HG03439 (cell line): ENCODE measurements around the gene PSG3.
"Not testable (repeated sequence)": the region's sequence is repeated elsewhere in the genome, so short reads cannot be mapped to it uniquely, and the experiment has no call there.

Source experiments
- ATAC-seq: cut with Tn5 transposase; IDR thresholded peaks from one replicate; pipeline ENCODE4 v1.9.1; 2021; ENCODE audit warnings: mild to moderate bottlenecking, moderate library complexity; ENCODE audit not compliant: unreplicated experiment

PSG3 gene

DNA sequence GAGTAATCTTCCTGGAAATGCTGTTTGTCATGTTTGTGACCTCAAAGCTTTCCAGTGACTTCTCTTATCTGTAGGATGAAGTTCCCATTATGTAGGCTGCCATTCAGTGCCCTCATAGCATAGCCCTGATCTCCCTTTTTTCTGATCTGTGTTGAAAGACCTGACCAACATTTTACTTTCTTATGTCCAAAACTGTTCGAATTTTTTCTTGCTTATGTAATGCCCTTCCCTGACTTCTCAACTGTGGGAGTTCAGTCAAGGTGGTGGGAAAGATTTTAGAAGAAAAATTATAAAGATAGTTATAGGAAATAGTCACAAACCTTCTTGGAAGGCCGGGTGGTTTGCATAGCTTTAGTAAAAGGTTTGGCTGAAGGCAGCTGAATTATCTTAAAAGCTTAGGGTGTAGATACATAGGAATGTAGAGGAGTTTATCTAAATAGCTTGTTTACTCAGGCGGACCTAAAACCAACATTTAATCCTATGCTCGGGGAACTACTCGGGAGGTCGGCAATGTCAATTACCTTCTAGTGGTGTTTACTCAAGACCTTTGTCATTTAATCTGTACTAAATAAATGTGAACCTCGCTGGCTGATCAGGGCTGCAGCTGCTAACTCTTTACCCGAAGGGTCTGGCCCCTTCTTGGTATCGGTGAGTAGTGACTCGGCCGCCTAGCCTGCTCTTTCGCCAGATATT, 44.3 kb downstream of the PSG3 start:
- no peak for ATAC-seq

DNA sequence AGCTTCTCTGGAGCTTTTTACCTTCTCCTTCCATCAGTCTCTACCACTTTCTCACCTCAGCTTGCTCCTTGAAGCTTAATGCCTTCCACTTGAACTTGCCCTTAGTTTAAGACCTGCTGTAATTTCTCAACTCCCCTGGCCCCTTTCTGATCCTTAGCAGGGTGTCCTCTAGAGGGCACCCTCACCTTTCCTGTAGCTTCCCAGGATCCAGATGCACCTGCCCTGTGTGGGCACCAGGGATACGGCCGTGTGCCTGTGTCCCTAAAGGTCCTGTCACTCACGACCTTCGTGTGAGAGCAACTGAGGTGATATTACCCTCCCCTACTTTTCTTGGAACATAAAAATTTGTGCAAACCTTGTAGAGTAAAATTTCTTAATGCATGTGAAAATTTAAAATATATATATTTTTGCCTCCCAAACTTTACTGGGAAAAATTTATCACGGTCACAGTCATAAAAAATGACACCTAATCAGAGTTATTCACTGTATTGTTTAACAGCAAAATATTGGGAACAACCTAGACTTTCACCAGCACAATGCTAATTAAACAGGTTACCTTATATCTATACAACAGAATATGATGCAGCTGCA, 46.4 kb downstream of the PSG3 start:
- no peak for ATAC-seq

DNA sequence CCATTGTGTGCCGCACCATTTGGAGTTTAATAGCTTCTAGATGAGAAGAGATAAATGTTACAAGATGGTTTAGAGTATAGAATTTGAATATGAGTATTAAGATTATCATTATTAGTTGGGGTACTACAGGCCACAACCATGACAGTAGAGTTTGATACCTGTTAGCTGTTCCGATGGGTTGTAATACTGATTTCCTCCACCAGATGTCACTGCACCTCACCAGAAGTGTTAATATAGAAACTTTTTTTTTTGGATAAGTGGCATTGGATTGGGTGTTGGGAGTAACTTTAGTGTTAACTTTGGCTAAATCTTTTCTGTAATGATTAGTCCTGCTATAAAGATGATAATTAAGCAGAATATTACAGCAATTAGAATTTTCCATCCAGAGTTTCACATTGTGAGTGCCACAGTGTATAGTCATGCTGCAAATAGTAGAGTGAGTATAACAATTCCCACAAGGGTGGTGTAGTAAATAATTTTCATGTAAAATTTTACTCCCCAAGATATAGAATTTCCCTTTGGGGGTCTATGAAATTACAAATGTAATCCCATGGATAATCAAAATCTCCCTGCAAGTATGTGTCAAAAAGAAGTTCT, 56.3 kb downstream of the PSG3 start:
- ATAC-seq, result no peak

DNA sequence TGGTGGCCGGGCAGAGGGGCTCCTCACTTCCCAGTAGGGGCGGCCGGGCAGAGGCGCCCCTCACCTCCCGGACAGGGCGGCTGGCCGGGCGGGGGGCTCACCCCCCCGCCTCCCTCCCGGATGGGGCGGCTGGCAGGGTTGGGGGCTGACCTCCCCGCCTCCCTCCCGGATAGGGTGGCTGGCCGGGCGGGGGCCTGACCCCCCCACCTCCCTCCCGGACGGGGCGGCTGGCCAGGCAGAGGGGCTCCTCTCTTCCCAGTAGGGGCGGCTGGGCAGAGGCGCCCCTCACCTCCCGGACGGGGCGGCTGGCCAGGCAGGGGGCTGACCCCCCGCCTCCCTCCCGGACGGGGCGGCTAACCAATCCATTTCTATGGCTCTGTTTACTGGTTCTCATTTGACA, 64.0 kb downstream of the PSG3 start:
- not testable (repeated sequence) for ATAC-seq

DNA sequence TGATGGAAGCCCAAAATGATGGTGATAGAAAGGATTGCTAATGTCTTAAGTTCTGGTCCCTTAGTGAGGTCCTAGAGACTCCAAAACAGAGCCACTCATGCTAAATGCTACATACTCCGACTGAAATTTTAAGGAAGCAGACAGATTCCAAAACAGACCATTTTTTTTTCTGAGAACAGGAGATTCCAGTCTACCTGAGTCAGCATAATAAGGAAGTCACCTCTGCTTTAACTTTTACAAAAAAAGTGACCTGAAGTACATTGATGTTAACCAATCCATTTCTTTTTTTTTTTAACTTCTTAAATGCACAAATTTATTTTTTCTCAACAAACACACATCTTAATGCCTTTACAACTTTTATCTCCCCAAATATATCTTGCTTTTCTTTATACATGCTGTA, 65.7 kb downstream of the PSG3 start:
- not testable (repeated sequence) for ATAC-seq
